Prostate gland (tissue), 2 donors: ENCODE results near the gene ZNF664.

Source experiments
- CTCF ChIP-seq, 4 experiments: fragments of 200-600 bp in 2 of 4; fragments of 450-650 bp in 2 of 4; sonication (generic) in 2 of 4; IDR thresholded peaks; 1 replicate in 3 of 4; 2 replicates in 1 of 4; pipeline ENCODE4 v1.5.1; 2016 to 2019; ENCODE audit warnings: antibody characterized with exemption in 4 of 4, mild to moderate bottlenecking in 2 of 4, moderate library complexity in 2 of 4
- POLR2A ChIP-seq: fragments of 450-650 bp; IDR thresholded peaks from one replicate; pipeline ENCODE4 v1.6.1; 2016; ENCODE audit warnings: antibody characterized with exemption, mild to moderate bottlenecking

GRCh38 chr12:124018539-124018938 is 45.5 kb downstream of the ZNF664 start:
- no peak for TF ChIP-seq POLR2A
- TF ChIP-seq CTCF (IDR thresholded peaks at IDR 0.05): no peak
